ENCODE results near the gene GRAMD2A. TPM values are rescaled to one million over a fixed set of nuclear protein-coding genes. Genes with fewer than 3 reads are reported as not detected.

The GRAMD2A gene
- total RNA-seq, 1 donor from 2014 or later = not detected

DNA sequence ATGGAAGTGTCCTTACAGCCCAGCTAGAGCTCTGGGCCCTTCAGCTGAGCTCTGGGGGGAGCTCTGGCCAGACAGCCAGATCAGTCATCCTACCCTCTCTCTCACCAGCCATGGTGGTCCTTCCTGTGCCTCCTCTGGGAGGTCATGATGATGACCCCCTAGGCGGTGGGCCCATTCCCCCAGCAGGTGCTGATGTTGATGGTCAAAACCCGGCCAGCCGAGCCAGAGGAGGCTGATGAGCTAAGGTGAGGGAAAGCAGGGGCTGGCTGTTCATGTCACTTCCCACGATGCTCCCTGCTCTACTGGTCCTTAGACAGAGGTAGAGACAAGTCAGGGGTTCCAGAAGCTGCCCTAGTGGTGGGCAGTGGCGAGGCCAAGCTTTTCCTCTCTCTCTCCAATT lies 35.0 kb downstream of the GRAMD2A start:
- no peak for DNase-seq (ENCODE audit: low spot score in 2 of 2)
- H3K36me3 ChIP-seq = no peaks in the 10 kb centered on the region
- no peaks in the 10 kb centered on the region for H3K27me3 ChIP-seq
- TF ChIP-seq, protein P1, sequence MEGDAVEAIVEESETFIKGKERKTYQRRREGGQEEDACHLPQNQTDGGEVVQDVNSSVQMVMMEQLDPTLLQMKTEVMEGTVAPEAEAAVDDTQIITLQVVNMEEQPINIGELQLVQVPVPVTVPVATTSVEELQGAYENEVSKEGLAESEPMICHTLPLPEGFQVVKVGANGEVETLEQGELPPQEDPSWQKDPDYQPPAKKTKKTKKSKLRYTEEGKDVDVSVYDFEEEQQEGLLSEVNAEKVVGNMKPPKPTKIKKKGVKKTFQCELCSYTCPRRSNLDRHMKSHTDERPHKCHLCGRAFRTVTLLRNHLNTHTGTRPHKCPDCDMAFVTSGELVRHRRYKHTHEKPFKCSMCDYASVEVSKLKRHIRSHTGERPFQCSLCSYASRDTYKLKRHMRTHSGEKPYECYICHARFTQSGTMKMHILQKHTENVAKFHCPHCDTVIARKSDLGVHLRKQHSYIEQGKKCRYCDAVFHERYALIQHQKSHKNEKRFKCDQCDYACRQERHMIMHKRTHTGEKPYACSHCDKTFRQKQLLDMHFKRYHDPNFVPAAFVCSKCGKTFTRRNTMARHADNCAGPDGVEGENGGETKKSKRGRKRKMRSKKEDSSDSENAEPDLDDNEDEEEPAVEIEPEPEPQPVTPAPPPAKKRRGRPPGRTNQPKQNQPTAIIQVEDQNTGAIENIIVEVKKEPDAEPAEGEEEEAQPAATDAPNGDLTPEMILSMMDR (IDR thresholded peaks at IDR 0.05) = no peak
- H3K4me3 ChIP-seq = no peak overlapping the region
- intact Hi-C loops (cut with DNase I) = no loop called here
- no peaks in the 10 kb centered on the region for H3K4me1 ChIP-seq
- H3K9me3 ChIP-seq = no peaks in the 10 kb centered on the region
- H3K27ac ChIP-seq = no peak overlapping the region

DNA sequence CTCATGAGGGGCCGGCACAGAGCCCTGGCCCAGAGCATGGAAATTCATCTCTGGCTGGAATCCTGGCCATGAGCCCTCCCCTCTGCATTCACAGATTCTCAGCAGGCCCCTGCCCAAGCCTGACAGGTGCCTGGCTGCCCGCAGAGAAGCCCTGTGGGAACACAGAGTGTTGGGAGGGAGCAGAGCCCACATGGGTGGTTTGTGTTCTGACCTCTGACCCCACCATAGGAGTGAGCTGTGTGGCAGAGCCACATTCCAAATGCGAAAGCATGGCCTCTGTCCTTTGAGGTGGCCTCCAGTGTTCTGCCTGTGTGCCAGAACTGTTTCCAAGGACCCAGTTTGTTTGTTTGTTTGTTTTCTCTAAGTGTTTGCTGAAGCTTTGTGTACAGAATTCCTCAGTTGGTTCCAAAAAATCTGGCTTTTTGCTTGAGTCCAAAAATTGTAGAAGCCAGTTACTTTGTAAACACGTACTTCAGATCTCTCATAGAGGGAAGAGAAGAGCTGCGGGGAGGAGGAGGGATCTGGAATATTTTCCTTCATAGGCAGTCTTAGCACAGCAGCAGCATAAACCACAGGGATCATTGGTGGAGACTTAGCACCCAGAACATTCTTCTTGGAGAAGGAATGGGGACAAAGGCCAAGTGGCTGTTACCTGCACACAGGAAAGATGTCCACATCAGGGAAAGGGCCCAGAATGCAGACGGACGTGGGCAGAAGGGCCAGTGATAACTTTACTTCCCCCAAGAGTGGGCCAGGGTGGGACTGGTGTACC lies 36.0 kb downstream of the GRAMD2A start:
- intact Hi-C loops (cut with DNase I) = no loop called here
- Histone ChIP-seq H3K9me3 (no peaks in the 10 kb centered on the region), H3K27ac (no peak overlapping the region), H3K27me3 (no peaks in the 10 kb centered on the region), H3K4me3 (no peak overlapping the region), H3K4me1 (no peaks in the 10 kb centered on the region), H3K36me3 (no peaks in the 10 kb centered on the region)
- DNase-seq (ENCODE audit: low spot score in 2 of 2) = no peak
- TF ChIP-seq, protein P1 (IDR thresholded peaks at IDR 0.05) = no peak

DNA sequence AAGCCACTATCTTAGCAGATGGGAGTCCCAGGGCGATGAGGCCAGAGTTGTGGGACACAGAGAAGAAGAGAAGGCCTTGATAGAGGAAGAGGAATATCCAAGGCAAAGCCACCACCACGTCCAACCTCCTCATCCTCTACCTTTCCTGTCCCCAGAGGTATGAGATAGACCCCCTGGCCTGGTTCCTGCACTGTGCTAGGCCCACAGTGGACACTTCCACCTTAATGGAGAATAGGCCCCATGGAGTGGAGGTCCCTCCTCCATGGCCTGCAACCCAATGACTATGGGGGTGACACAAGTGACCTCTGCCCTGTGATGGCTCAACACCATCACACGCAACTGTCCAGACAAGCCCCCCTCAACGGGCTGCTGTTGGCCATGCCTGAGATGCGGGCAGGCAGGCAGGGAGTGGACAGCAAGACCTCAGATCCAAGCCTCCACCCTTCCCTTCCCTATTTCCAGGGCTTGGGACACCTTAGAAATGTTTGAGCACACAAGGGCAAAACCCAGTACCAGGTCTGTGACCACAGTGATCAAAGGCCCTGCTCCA lies 36.8 kb downstream of the GRAMD2A start:
- H3K4me3 ChIP-seq = no peak overlapping the region
- TF ChIP-seq, protein P1 (IDR thresholded peaks at IDR 0.05) = no peak
- intact Hi-C loops (cut with DNase I) = no loop called here
- H3K4me1 ChIP-seq = no peaks in the 10 kb centered on the region
- DNase-seq (ENCODE audit: low spot score in 2 of 2) = no peak
- H3K27me3 ChIP-seq = no peaks in the 10 kb centered on the region
- H3K9me3 ChIP-seq = no peaks in the 10 kb centered on the region
- no peaks in the 10 kb centered on the region for H3K36me3 ChIP-seq
- no peak overlapping the region for H3K27ac ChIP-seq

GRCh38 chr15:72156928-72157327 lies 40.7 kb downstream of the GRAMD2A start:
- H3K4me3 ChIP-seq = no peak overlapping the region
- H3K4me1 ChIP-seq = peaks cover 0 to 6% of the 10 kb centered on the region in 2 donors
- DNase-seq (ENCODE audit: low spot score in 2 of 2) = no peak
- H3K27ac ChIP-seq = no peak overlapping the region
- TF ChIP-seq, protein P1 (IDR thresholded peaks at IDR 0.05) = no peak
- intact Hi-C loops (cut with DNase I) = loop anchor here (5.0 to 10.0 kb wide), 2 partner anchors 262 to 415 kb away; no protein-coding TSS in a partner anchor
- H3K36me3 ChIP-seq = no peaks in the 10 kb centered on the region
- no peaks in the 10 kb centered on the region for H3K9me3 ChIP-seq
- no peaks in the 10 kb centered on the region for H3K27me3 ChIP-seq

DNA sequence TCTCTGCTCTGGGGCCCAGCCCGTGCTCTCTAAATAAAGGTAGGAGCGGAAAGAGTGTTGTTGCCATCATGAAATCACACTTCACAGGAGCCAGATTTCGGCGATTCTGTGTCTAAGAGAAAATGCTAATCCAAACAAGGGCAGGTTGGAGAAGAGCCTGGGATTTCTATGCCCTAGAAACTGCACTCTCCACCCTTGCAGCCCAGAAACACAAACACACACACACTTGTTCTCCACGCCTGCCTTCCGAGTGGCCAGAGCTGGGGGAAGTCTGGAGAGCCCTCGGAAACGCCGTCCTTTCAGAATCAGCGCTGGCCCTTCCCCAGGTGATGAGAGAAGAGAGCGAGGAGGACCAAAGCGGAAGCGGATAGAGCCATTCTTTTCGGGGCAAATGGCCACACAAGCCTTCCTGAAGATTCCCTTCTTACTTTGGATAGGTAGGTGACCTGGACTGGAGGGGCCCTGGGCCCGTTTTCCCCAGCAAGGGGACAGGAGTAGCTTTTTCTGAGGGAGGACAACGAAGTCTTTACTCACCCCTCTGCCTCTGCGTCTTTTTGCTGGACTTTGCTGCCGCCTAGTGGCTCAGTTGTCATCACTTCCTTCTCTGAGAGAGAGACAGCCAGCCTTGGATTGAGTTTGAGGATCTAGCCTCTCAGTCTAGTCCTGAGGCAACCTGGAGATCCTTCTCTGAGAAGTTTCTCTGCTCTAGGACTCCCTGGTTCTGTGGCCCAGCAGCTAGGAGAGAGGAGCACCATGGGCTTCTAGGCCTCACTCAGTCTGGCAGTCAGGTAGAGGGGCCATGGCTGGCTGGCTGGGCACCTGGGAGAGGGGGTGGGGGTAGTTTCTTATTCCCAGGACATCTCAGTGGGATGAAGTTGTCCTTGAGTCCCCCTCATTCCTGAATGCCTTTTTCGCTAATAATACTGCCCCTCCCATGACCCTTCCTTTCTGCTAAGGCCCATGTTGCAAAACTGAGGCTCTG lies 41.7 kb downstream of the GRAMD2A start:
- TF ChIP-seq, protein P1 (IDR thresholded peaks at IDR 0.05) = peak; percentile 81 to 88 (median 83)
- H3K4me1 ChIP-seq = peaks cover 0 to 6% of the 10 kb centered on the region in 2 donors
- no peaks in the 10 kb centered on the region for H3K36me3 ChIP-seq
- peak in 1 of 2 donors; percentile 93 for DNase-seq (ENCODE audit: low spot score in 2 of 2)
- intact Hi-C loops (cut with DNase I) = loop anchor here (1.0 to 10.0 kb wide), 3 partner anchors 38 to 414 kb away; partner anchors contain the start of genes MYO9A and SENP8
- no peaks in the 10 kb centered on the region for H3K9me3 ChIP-seq
- H3K27ac ChIP-seq = peak overlapping the region; percentile 47 to 82
- peak overlapping the region; percentile 54 to 64 for H3K4me3 ChIP-seq
- no peaks in the 10 kb centered on the region for H3K27me3 ChIP-seq
